Osteoblast (primary cell): ENCODE measurements around the gene NDUFS2. TPM values are rescaled to one million over a fixed set of nuclear protein-coding genes. Genes with fewer than 3 reads are reported as not detected.

ENCODE experiments used
- DNase-seq: peaks from one replicate; pipeline ENCODE4 v3.0.0; 2011; ENCODE audit warnings: low spot score, mixed read lengths; ENCODE audit not compliant: insufficient read length; ENCODE audit errors: missing footprints
- H2AFZ ChIP-seq: 2 replicates; pipeline ENCODE4 v1.6.0; 2011; ENCODE audit warnings: mild to moderate bottlenecking, low read length
- H3K27ac ChIP-seq: 2 replicates; pipeline ENCODE4 v1.5.1; 2011; ENCODE audit warnings: mild to moderate bottlenecking, low read depth, low read length, moderate library complexity
- H3K27me3 ChIP-seq: 2 replicates; pipeline ENCODE4 v1.6.0; 2012; ENCODE audit warnings: mild to moderate bottlenecking, control low read depth, inconsistent platforms, low read length, moderate library complexity; ENCODE audit not compliant: insufficient read depth
- H3K36me3 ChIP-seq: 2 replicates; pipeline ENCODE4 v1.5.1; 2011; ENCODE audit warnings: mild to moderate bottlenecking, low read length, control low read depth, moderate library complexity; ENCODE audit not compliant: insufficient read depth
- H3K4me1 ChIP-seq: 2 replicates; pipeline ENCODE4 v1.5.1; 2011; ENCODE audit warnings: mild to moderate bottlenecking, low read length, control low read depth, moderate library complexity; ENCODE audit not compliant: insufficient read depth
- H3K4me2 ChIP-seq: 2 replicates; pipeline ENCODE4 v1.6.0; 2011; ENCODE audit warnings: mild to moderate bottlenecking, low read length; ENCODE audit not compliant: insufficient read depth
- H3K4me3 ChIP-seq: fragments of 200-600 bp; sonication (generic); 3 replicates; pipeline ENCODE4 v1.5.1; 2012; ENCODE audit warnings: mild to moderate bottlenecking, low read length, inconsistent platforms; ENCODE audit not compliant: insufficient read depth
- H3K79me2 ChIP-seq: 2 replicates; pipeline ENCODE4 v1.6.0; 2012; ENCODE audit warnings: mild to moderate bottlenecking, low read length, control low read depth, inconsistent platforms; ENCODE audit not compliant: insufficient read depth
- H3K9me3 ChIP-seq: 2 replicates; pipeline ENCODE4 v1.5.1; 2011; ENCODE audit warnings: low read depth, low read length, control low read depth
- H4K20me1 ChIP-seq: 2 replicates; pipeline ENCODE4 v1.6.0; 2012; ENCODE audit warnings: mild to moderate bottlenecking, low read length, control low read depth; ENCODE audit not compliant: insufficient read depth
- total RNA-seq: library from RNA; depleted of rRNA; stranded (reverse); fragments of >200 nt; gene quantifications from 2 replicates; pipeline ENCODE4 v1.2.3, GENCODE V29; 2012
- TF ChIP-seq, protein P1 (sequence below): IDR thresholded peaks from 2 replicates; pipeline ENCODE4 v1.5.1; 2011; ENCODE audit warnings: mild to moderate bottlenecking, low read depth, low read length, moderate library complexity; ENCODE audit errors: extremely low read depth

NDUFS2 gene
- total RNA-seq, 1 donor: 103 TPM

DNA sequence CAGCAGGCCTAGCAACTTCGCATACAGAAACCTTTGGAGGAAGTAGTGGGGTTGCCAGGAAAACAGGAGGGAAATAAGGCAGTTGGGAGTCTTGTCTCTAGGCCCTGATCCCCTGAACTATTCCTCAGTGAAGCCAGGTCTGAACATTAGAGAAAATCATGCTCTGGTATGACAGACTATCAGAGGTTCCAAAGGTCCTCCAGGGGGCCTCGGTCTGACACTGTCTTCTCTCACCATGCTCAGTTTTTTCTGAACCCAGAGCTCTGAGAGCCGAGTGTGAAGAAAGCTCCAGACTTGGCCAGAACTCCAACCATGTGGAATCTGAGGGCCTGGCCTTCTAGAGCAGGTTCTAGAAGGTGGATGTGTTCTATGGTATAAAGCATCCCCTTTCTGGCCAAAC, 27.7 kb downstream of the NDUFS2 start:
- no peaks in the 10 kb centered on the region for H3K27me3 ChIP-seq
- H3K9me3 ChIP-seq: no peaks in the 10 kb centered on the region
- no peak overlapping the region for H3K4me3 ChIP-seq
- H3K79me2 ChIP-seq: peaks cover 12% of the 10 kb centered on the region
- peaks cover 21% of the 10 kb centered on the region for H3K36me3 ChIP-seq
- TF ChIP-seq, protein P1, sequence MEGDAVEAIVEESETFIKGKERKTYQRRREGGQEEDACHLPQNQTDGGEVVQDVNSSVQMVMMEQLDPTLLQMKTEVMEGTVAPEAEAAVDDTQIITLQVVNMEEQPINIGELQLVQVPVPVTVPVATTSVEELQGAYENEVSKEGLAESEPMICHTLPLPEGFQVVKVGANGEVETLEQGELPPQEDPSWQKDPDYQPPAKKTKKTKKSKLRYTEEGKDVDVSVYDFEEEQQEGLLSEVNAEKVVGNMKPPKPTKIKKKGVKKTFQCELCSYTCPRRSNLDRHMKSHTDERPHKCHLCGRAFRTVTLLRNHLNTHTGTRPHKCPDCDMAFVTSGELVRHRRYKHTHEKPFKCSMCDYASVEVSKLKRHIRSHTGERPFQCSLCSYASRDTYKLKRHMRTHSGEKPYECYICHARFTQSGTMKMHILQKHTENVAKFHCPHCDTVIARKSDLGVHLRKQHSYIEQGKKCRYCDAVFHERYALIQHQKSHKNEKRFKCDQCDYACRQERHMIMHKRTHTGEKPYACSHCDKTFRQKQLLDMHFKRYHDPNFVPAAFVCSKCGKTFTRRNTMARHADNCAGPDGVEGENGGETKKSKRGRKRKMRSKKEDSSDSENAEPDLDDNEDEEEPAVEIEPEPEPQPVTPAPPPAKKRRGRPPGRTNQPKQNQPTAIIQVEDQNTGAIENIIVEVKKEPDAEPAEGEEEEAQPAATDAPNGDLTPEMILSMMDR: peak; percentile 5
- no peaks in the 10 kb centered on the region for H4K20me1 ChIP-seq
- no peak for DNase-seq
- H3K4me1 ChIP-seq: peaks cover 17% of the 10 kb centered on the region
- no peak overlapping the region for H2AFZ ChIP-seq
- no peak overlapping the region for H3K27ac ChIP-seq
- H3K4me2 ChIP-seq: no peak overlapping the region

DNA sequence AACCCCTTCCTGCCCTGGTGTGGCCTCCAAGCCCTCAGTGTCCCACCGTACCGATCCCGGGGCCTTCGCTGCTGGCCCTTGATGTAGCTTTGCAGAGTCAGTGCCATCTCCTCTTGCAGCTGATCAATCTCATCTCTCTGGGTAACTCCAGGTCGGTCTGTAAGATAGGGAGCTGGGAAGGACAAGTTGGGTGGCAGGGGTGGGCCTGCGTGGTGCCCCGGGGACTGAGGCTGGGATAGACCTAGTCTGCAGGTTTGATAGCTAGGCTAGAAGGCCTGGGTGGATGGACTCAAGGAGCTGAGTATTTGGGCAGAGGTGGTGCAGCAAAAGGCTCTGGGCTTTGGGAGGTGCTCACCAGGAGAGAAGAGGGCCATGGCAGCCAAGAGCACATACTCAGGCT, 28.6 kb downstream of the NDUFS2 start:
- Histone ChIP-seq H3K4me3 (no peak overlapping the region), H3K4me2 (no peak overlapping the region), H4K20me1 (no peaks in the 10 kb centered on the region), H3K79me2 (peaks cover 12% of the 10 kb centered on the region), H3K4me1 (peaks cover 12% of the 10 kb centered on the region), H3K27ac (no peak overlapping the region), H3K9me3 (no peaks in the 10 kb centered on the region), H3K36me3 (peaks cover 21% of the 10 kb centered on the region), H2AFZ (no peak overlapping the region), H3K27me3 (no peaks in the 10 kb centered on the region)
- TF ChIP-seq, protein P1: no peak
- no peak for DNase-seq

DNA sequence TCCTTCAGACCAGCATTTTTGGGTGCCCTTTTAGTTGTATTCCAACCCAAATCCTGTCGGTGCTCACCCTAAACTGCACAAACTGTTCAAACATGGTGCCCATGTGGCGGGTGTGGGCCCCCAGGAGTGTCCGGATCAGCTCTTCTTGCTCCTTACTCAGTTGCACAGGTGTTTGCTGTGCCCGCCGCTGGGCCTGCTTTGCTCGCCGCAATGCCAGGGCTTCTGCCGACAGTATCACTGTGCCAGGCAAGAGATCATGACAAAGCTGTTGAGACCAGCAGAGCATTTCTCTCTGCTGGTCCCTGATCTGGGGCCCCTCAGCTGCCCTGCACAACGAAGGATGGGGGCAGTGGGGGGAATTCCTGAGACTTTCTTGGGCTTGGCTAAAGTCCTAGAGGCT, 30.9 kb downstream of the NDUFS2 start:
- Histone ChIP-seq H3K27ac (no peak overlapping the region), H3K4me3 (no peak overlapping the region), H3K4me2 (no peak overlapping the region), H2AFZ (no peak overlapping the region), H3K36me3 (peaks cover 20% of the 10 kb centered on the region), H3K79me2 (no peaks in the 10 kb centered on the region), H3K4me1 (no peaks in the 10 kb centered on the region), H4K20me1 (no peaks in the 10 kb centered on the region), H3K27me3 (no peaks in the 10 kb centered on the region), H3K9me3 (no peaks in the 10 kb centered on the region)
- TF ChIP-seq, protein P1: no peak
- DNase-seq: no peak

DNA sequence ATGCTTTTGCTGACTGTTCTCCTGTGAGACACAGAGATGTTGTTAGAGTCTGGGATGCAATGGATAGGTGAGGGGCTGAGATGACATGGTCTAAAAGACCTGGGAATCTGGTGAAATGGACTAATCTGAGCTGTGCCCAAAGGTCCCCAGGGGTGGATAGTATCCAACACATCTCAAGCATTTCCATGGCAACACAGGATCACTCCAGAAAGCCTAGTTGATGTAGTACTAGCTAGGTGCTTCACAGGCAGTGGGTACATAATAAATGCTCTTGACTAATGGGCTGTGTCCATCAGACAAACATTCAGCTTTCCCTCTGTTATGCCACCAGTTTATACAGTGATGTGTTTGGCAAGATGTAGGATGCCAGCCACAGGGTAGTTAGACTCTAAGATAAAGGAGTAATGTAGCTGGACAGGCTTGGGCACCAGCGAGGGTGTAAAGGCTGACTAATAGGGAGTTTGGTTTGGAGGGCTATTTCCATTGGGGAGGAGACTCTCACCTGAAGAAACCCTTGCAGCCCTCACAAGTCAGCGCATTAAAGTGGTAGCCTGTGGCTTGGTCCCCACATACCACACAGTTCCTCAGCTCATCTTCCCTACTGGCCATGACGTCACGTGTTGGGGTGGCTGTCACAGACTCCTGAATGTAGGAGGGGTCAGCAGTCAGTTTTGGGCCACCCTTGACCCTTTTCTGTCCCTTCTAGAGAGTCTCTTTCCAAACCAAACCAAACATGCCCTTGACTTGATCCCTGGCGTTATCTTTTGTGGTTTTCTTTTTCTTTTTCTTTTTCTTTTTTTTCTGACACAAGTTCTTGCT, 34.0 kb downstream of the NDUFS2 start:
- H2AFZ ChIP-seq: no peak overlapping the region
- H4K20me1 ChIP-seq: no peaks in the 10 kb centered on the region
- peak; percentile 60 for DNase-seq
- H3K4me1 ChIP-seq: no peaks in the 10 kb centered on the region
- no peak overlapping the region for H3K4me3 ChIP-seq
- no peaks in the 10 kb centered on the region for H3K79me2 ChIP-seq
- no peak overlapping the region for H3K4me2 ChIP-seq
- no peaks in the 10 kb centered on the region for H3K36me3 ChIP-seq
- H3K9me3 ChIP-seq: no peaks in the 10 kb centered on the region
- no peak overlapping the region for H3K27ac ChIP-seq
- H3K27me3 ChIP-seq: peaks cover 2% of the 10 kb centered on the region
- TF ChIP-seq, protein P1: no peak
